ENCODE data around the gene SURF4.
A peak's percentile ranks its signal among the peaks of the same experiment; 100 is the strongest.

Gene SURF4

GRCh38 chr9:133375724-133376654 lies at the start of gene SURF4, which contains the start of gene STKLD1:
TSS of gene SURF4 (minus strand) at chr9:133376060. CDS start at chr9:133375969, 91 bp downstream.
TSS of gene STKLD1 (plus strand) at chr9:133376366. CDS start at chr9:133376474, 108 bp downstream.
- DNase-seq (ENCODE audit: low read depth, low spot score): peak; percentile 88

GRCh38 chr9:133425049-133425632 lies 49.3 kb upstream of the SURF4 start:
- DNase-seq (ENCODE audit: low read depth, low spot score): no peak

- no peak for DNase-seq (ENCODE audit: low read depth, low spot score)
Observed at GRCh38 chr9:133424187-133424586, 48.3 kb upstream of the SURF4 start.

- DNase-seq (ENCODE audit: low read depth, low spot score): no peak
Observed at GRCh38 chr9:133423216-133423615, 47.4 kb upstream of the SURF4 start.

GRCh38 chr9:133421615-133422542 lies 46.0 kb upstream of the SURF4 start, which contains the start of gene ADAMTS13:
TSS of gene ADAMTS13 (plus strand) at chr9:133422367. CDS start at chr9:133422444, 77 bp downstream.
- DNase-seq (ENCODE audit: low read depth, low spot score): no peak

- no peak for DNase-seq (ENCODE audit: low read depth, low spot score)
Observed at GRCh38 chr9:133420392-133420827, 44.5 kb upstream of the SURF4 start.

GRCh38 chr9:133419005-133419404 lies 43.1 kb upstream of the SURF4 start:
- no peak for DNase-seq (ENCODE audit: low read depth, low spot score)

- peak; percentile 70 for DNase-seq (ENCODE audit: low read depth, low spot score)
Observed at GRCh38 chr9:133417541-133418461, 41.9 kb upstream of the SURF4 start, which contains the start of gene REXO4. TSS of gene REXO4 (minus strand) at chr9:133418010. CDS start at chr9:133417844, 166 bp downstream.

- no peak for DNase-seq (ENCODE audit: low read depth, low spot score)
Observed at GRCh38 chr9:133415170-133415569, 39.3 kb upstream of the SURF4 start.

- no peak for DNase-seq (ENCODE audit: low read depth, low spot score)
Observed at GRCh38 chr9:133408042-133408441, 32.2 kb upstream of the SURF4 start.

GRCh38 chr9:133406480-133407307 lies 30.8 kb upstream of the SURF4 start:
- DNase-seq (ENCODE audit: low read depth, low spot score): peak; percentile 60

- DNase-seq (ENCODE audit: low read depth, low spot score): no peak
Observed at GRCh38 chr9:133405508-133406438, 29.9 kb upstream of the SURF4 start.

GRCh38 chr9:133404454-133405002 lies 28.7 kb upstream of the SURF4 start:
- DNase-seq (ENCODE audit: low read depth, low spot score): no peak

GRCh38 chr9:133403766-133404453 lies 28.1 kb upstream of the SURF4 start:
- peak; percentile 17 for DNase-seq (ENCODE audit: low read depth, low spot score)

- DNase-seq (ENCODE audit: low read depth, low spot score): no peak
Observed at GRCh38 chr9:133402689-133403088, 26.8 kb upstream of the SURF4 start.

- DNase-seq (ENCODE audit: low read depth, low spot score): no peak
Observed at GRCh38 chr9:133401588-133401987, 25.7 kb upstream of the SURF4 start.

- DNase-seq (ENCODE audit: low read depth, low spot score): no peak
Observed at GRCh38 chr9:133400292-133400691, 24.4 kb upstream of the SURF4 start.

Measured in activated naive CD8-positive, alpha-beta T cell treated with anti-CD3 and anti-CD28 coated beads, Interleukin-2, amount 50 U/mL, for 16 hours (primary cell).